Measurements from ENCODE around the gene SCARB1.
A peak's percentile ranks its signal among the peaks of the same experiment; 100 is the strongest.
"Not testable (repeated sequence)": the region's sequence is repeated elsewhere in the genome, so short reads cannot be mapped to it uniquely, and the experiment has no call there.

Gene SCARB1

GRCh38 chr12:124863416-124864325 lies at the start of gene SCARB1:
SCARB1 (minus strand) TSS chr12:124863864; CDS start chr12:124863720, 144 bp downstream.
- Histone ChIP-seq H3K36me3 (ENCODE audit: control insufficient read depth in 1 of 2, insufficient read depth in 2 of 2, low read length in 2 of 2) (no peaks in the 10 kb centered on the region), H3K4me3 (ENCODE audit: low read depth in 1 of 2, low read length in 2 of 2) (peak within 1 kb of the TSS; percentile 55 to 86), H3K27me3 (ENCODE audit: low read depth, low read length) (no peaks in the 10 kb centered on the region), H3K27ac (ENCODE audit: low read length) (no peak within 1 kb of the TSS), H3K4me1 (ENCODE audit: control insufficient read depth in 1 of 2, insufficient read depth in 2 of 2, low read length in 2 of 2) (peaks cover 5 to 19% of the 10 kb centered on the region in 2 donors), H3K9me3 (ENCODE audit: control insufficient read depth in 1 of 2, low read length in 2 of 2) (no peaks in the 10 kb centered on the region)

- not testable (repeated sequence) for H3K9me3 ChIP-seq (ENCODE audit: control insufficient read depth in 1 of 2, low read length in 2 of 2); H3K27me3 ChIP-seq (ENCODE audit: low read depth, low read length); H3K27ac ChIP-seq (ENCODE audit: low read length)
- Histone ChIP-seq H3K4me1 (ENCODE audit: control insufficient read depth in 1 of 2, insufficient read depth in 2 of 2, low read length in 2 of 2) (peaks cover 15 to 29% of the 10 kb centered on the region in 2 donors), H3K36me3 (ENCODE audit: control insufficient read depth in 1 of 2, insufficient read depth in 2 of 2, low read length in 2 of 2) (peaks cover 19 to 46% of the 10 kb centered on the region in 2 donors), H3K4me3 (ENCODE audit: low read depth in 1 of 2, low read length in 2 of 2) (peak overlapping the region; percentile 98)
These were observed 49.0 kb upstream of the SCARB1 start for GRCh38 chr12:124912529-124913287.

GRCh38 chr12:124911521-124911920 lies 47.9 kb upstream of the SCARB1 start:
- H3K27ac ChIP-seq (ENCODE audit: low read length); H3K9me3 ChIP-seq (ENCODE audit: control insufficient read depth in 1 of 2, low read length in 2 of 2); H3K27me3 ChIP-seq (ENCODE audit: low read depth, low read length): not testable (repeated sequence)
- peaks cover 19 to 37% of the 10 kb centered on the region in 2 donors for H3K36me3 ChIP-seq (ENCODE audit: control insufficient read depth in 1 of 2, insufficient read depth in 2 of 2, low read length in 2 of 2)
- peak overlapping the region; percentile 12 to 56 for H3K4me3 ChIP-seq (ENCODE audit: low read depth in 1 of 2, low read length in 2 of 2)
- peaks cover 12 to 31% of the 10 kb centered on the region in 2 donors for H3K4me1 ChIP-seq (ENCODE audit: control insufficient read depth in 1 of 2, insufficient read depth in 2 of 2, low read length in 2 of 2)

GRCh38 chr12:124910561-124911478 lies 47.2 kb upstream of the SCARB1 start:
- H3K4me1 ChIP-seq (ENCODE audit: control insufficient read depth in 1 of 2, insufficient read depth in 2 of 2, low read length in 2 of 2): peaks cover 5 to 34% of the 10 kb centered on the region in 2 donors
- peak overlapping the region; percentile 12 to 56 for H3K4me3 ChIP-seq (ENCODE audit: low read depth in 1 of 2, low read length in 2 of 2)
- peak overlapping the region; percentile 32 for H3K27ac ChIP-seq (ENCODE audit: low read length)

GRCh38 chr12:124909831-124910560 lies 46.3 kb upstream of the SCARB1 start:
- Histone ChIP-seq H3K9me3 (ENCODE audit: control insufficient read depth in 1 of 2, low read length in 2 of 2) (no peaks in the 10 kb centered on the region), H3K27me3 (ENCODE audit: low read depth, low read length) (no peaks in the 10 kb centered on the region), H3K27ac (ENCODE audit: low read length) (peak overlapping the region; percentile 32), H3K4me1 (ENCODE audit: control insufficient read depth in 1 of 2, insufficient read depth in 2 of 2, low read length in 2 of 2) (peaks cover under 1 to 32% of the 10 kb centered on the region in 2 donors), H3K4me3 (ENCODE audit: low read depth in 1 of 2, low read length in 2 of 2) (peak overlapping the region in 1 of 2 donors; percentile 12), H3K36me3 (ENCODE audit: control insufficient read depth in 1 of 2, insufficient read depth in 2 of 2, low read length in 2 of 2) (peaks cover 19 to 25% of the 10 kb centered on the region in 2 donors)

More at GRCh38 chr12:124910561-124911478, 47.2 kb upstream of the SCARB1 start:
- Histone ChIP-seq H3K27me3 (ENCODE audit: low read depth, low read length) (no peaks in the 10 kb centered on the region), H3K9me3 (ENCODE audit: control insufficient read depth in 1 of 2, low read length in 2 of 2) (no peaks in the 10 kb centered on the region), H3K36me3 (ENCODE audit: control insufficient read depth in 1 of 2, insufficient read depth in 2 of 2, low read length in 2 of 2) (peaks cover 19 to 33% of the 10 kb centered on the region in 2 donors)

- H3K27me3 ChIP-seq (ENCODE audit: low read depth, low read length): no peaks in the 10 kb centered on the region
- H3K27ac ChIP-seq (ENCODE audit: low read length): no peak overlapping the region
- H3K36me3 ChIP-seq (ENCODE audit: control insufficient read depth in 1 of 2, insufficient read depth in 2 of 2, low read length in 2 of 2): peaks cover 12 to 15% of the 10 kb centered on the region in 2 donors
- H3K4me3 ChIP-seq (ENCODE audit: low read depth in 1 of 2, low read length in 2 of 2): no peak overlapping the region
- H3K9me3 ChIP-seq (ENCODE audit: control insufficient read depth in 1 of 2, low read length in 2 of 2): no peaks in the 10 kb centered on the region
- H3K4me1 ChIP-seq (ENCODE audit: control insufficient read depth in 1 of 2, insufficient read depth in 2 of 2, low read length in 2 of 2): peaks cover 8 to 33% of the 10 kb centered on the region in 2 donors
These were observed 43.1 kb upstream of the SCARB1 start for GRCh38 chr12:124906606-124907261.

GRCh38 chr12:124904306-124905098 lies 40.8 kb upstream of the SCARB1 start:
- no peaks in the 10 kb centered on the region for H3K36me3 ChIP-seq (ENCODE audit: control insufficient read depth in 1 of 2, insufficient read depth in 2 of 2, low read length in 2 of 2)
- H3K27ac ChIP-seq (ENCODE audit: low read length): peak overlapping the region; percentile 76
- H3K27me3 ChIP-seq (ENCODE audit: low read depth, low read length): no peaks in the 10 kb centered on the region
- H3K4me1 ChIP-seq (ENCODE audit: control insufficient read depth in 1 of 2, insufficient read depth in 2 of 2, low read length in 2 of 2): peaks cover 8 to 11% of the 10 kb centered on the region in 2 donors
- no peak overlapping the region for H3K4me3 ChIP-seq (ENCODE audit: low read depth in 1 of 2, low read length in 2 of 2)
- H3K9me3 ChIP-seq (ENCODE audit: control insufficient read depth in 1 of 2, low read length in 2 of 2): no peaks in the 10 kb centered on the region

- Histone ChIP-seq H3K4me1 (ENCODE audit: control insufficient read depth in 1 of 2, insufficient read depth in 2 of 2, low read length in 2 of 2) (peaks cover 8 to 9% of the 10 kb centered on the region in 2 donors), H3K9me3 (ENCODE audit: control insufficient read depth in 1 of 2, low read length in 2 of 2) (no peaks in the 10 kb centered on the region), H3K27me3 (ENCODE audit: low read depth, low read length) (no peaks in the 10 kb centered on the region), H3K27ac (ENCODE audit: low read length) (no peak overlapping the region), H3K4me3 (ENCODE audit: low read depth in 1 of 2, low read length in 2 of 2) (no peak overlapping the region), H3K36me3 (ENCODE audit: control insufficient read depth in 1 of 2, insufficient read depth in 2 of 2, low read length in 2 of 2) (no peaks in the 10 kb centered on the region)
These were observed 39.3 kb upstream of the SCARB1 start for GRCh38 chr12:124902916-124903315.

GRCh38 chr12:124901003-124901402 lies 37.3 kb upstream of the SCARB1 start:
- H3K4me1 ChIP-seq (ENCODE audit: control insufficient read depth in 1 of 2, insufficient read depth in 2 of 2, low read length in 2 of 2): peaks cover 5 to 8% of the 10 kb centered on the region in 2 donors
- H3K9me3 ChIP-seq (ENCODE audit: control insufficient read depth in 1 of 2, low read length in 2 of 2): no peaks in the 10 kb centered on the region
- no peak overlapping the region for H3K27ac ChIP-seq (ENCODE audit: low read length)
- no peak overlapping the region for H3K4me3 ChIP-seq (ENCODE audit: low read depth in 1 of 2, low read length in 2 of 2)
- no peaks in the 10 kb centered on the region for H3K27me3 ChIP-seq (ENCODE audit: low read depth, low read length)
- H3K36me3 ChIP-seq (ENCODE audit: control insufficient read depth in 1 of 2, insufficient read depth in 2 of 2, low read length in 2 of 2): no peaks in the 10 kb centered on the region
